ENCODE results near the gene GAN.

Gene GAN

DNA sequence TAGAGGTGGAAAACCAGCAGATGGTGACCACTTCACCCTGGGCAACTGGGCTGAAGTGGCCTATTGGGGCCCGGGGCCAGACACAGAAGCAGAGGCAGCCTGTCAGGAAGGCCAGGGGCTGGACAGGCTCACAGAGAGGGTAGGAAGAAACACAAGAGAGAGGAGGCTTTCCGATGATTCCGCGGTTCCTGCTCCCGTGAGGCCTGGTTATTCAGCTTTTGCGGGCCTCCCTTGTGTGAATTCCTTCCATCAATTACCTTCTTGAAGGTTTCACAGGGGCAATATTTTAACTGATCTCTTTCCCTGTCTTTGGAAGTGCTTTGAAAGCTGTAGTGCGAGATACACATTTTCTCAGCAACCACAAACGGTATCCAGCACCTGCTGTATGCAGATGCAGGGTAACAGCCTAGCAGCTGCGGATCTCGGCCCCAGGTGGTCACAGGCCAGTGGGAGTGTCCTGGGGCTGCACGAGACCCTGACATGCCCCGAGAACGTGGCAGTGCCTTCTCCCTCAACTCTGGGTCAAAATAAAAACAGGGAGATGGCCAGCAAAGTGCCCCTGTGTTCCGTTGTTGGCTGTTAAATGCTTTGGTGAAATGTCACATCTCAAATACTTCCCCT is 118.3 kb downstream of the GAN start:
- DNase-seq (ENCODE audit: low read depth): no peak

DNA sequence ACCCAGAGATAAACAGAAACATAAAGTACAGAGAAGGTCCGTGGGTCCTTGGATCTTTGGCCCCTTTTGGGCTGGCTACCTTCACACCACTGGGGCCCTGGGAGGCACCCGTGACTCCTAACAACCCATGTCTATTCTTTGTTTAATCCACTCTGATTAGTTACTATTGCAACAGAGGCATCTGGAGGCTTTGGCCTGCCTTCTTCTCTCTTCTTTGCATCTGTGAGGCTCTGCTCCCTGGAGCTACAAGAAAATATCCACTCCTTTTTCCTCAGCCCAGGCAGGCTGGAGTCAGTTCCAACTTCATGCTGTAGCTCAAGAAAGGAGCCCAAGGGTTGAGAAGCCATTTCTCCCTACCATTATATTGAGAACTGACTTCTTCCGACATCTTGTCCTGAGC is 120.3 kb downstream of the GAN start:
- DNase-seq (ENCODE audit: low read depth): no peak

- DNase-seq (ENCODE audit: low read depth): no peak
Measured at GRCh38 chr16:81435567-81435966, 120.8 kb downstream of the GAN start.

DNA sequence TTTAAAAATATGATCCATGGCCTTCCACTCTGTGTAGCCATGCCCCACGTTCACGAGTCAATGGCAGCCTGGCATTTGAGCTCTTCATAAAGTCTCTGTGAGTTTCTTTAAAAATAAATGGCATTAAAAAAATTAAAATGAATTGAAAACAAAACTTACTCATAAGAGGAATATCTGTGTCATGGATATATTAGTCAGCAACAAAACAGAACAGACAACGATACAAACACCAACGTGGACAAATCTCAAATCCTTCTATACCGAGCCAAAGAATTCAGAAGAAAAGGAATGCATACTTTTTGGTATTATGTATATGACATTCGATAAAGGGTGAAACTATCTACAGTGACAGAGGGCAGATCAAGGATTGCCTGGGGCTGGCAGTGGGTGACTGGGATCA is 121.6 kb downstream of the GAN start:
- DNase-seq (ENCODE audit: low read depth): no peak

- DNase-seq (ENCODE audit: low read depth): no peak
Measured at GRCh38 chr16:81437865-81438264, 123.1 kb downstream of the GAN start.
